Mammary epithelial cell (primary cell): ENCODE measurements around the gene LRMDA.

Source experiments
- CTCF ChIP-seq, 2 donors: IDR thresholded peaks in 1 of 2; conservative IDR thresholded peaks in 1 of 2; 2 replicates each; pipeline ENCODE4 v1.5.1; 2011 to 2012; ENCODE audit warnings: inconsistent platforms in 2 of 2, low read length in 2 of 2, mild to moderate bottlenecking in 2 of 2, control low read depth in 1 of 2, low read depth in 1 of 2; ENCODE audit not compliant: insufficient read depth in 1 of 2; ENCODE audit errors: extremely low read depth in 1 of 2
- EZH2 ChIP-seq: IDR thresholded peaks from 2 replicates; pipeline ENCODE4 v1.6.1; 2012; ENCODE audit warnings: low read length, inconsistent platforms, borderline replicate concordance

- no peak for TF ChIP-seq CTCF (conservative IDR thresholded peaks at IDR 0.05 in 1 of 2, IDR thresholded peaks at IDR 0.05 in 1 of 2; ENCODE audit: extremely low read depth in 1 of 2, insufficient read depth in 1 of 2, low read depth in 1 of 2, low read length in 2 of 2)
- TF ChIP-seq EZH2: no peak
These were observed 15.1 kb downstream of the LRMDA start for GRCh38 chr10:75446508-75446907.
